Neural progenitor cell (in vitro differentiated cells): ENCODE data around the gene FAM13C.

Source experiments
- CTCF ChIP-seq: fragments of 200-600 bp; sonication (generic); IDR thresholded peaks from 2 replicates; pipeline ENCODE4 v1.5.1; 2017; ENCODE audit warnings: antibody characterized with exemption, mild to moderate bottlenecking
- EZH2 ChIP-seq: fragments of 200-600 bp; sonication (generic); IDR thresholded peaks from 2 replicates; pipeline ENCODE4 v1.6.1; 2017; ENCODE audit warnings: antibody characterized with exemption, mild to moderate bottlenecking, moderate library complexity

GRCh38 chr10:59287587-59288255, 74.6 kb downstream of the FAM13C start:
- no peak for TF ChIP-seq EZH2
- no peak for TF ChIP-seq CTCF
